Breast epithelium (tissue), 3 donors: Measurements from ENCODE around the gene CYBC1.

Experiments used
- POLR2A ChIP-seq: fragments of 450-650 bp; IDR thresholded peaks from one replicate; pipeline ENCODE4 v1.6.1; 2016; ENCODE audit warnings: antibody characterized with exemption, mild to moderate bottlenecking, moderate library complexity
- TF ChIP-seq, protein P1 (sequence below), 3 donors: fragments of 450-650 bp; IDR thresholded peaks; one replicate each; pipeline ENCODE4 v1.5.1; 2016 to 2017; ENCODE audit warnings: antibody characterized with exemption in 3 of 3, mild to moderate bottlenecking in 3 of 3, moderate library complexity in 3 of 3

DNA sequence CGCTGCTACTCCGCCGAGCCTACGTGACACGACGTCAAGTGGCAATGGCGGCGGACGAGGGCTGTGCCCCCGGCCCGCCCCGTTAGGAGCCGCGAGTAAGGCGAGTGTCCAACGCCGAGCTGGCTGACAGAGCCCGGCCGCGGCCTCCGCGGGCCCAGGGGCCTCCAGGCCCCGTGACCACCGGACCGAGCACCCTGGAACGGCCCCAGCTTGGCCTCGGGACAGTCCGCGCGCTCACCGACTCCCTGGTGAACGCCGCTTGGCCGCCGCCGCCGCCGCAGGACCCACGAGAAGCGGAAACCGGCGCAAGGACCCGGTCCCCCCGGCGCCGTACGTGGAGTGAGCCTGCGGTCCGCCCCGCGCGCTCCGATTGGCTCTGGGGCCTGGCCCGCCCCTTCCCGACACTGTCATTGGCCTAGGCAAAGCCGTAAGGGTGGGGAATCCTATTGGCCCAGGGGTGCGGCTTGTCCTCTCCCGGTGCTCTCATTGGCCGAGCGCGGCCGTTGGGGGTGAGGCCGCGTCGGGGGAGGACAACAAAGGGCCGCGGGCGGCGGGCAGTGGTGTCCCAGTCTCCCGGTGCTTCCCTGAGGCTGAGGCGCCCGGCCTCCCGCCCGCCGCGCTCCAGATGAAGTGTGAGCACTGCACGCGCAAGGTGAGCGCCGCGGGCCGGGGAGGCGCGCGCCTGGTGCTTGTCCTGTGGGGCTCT is 7.8 kb upstream of the CYBC1 start, which contains the start of gene NARF:
- TF ChIP-seq, protein P1, sequence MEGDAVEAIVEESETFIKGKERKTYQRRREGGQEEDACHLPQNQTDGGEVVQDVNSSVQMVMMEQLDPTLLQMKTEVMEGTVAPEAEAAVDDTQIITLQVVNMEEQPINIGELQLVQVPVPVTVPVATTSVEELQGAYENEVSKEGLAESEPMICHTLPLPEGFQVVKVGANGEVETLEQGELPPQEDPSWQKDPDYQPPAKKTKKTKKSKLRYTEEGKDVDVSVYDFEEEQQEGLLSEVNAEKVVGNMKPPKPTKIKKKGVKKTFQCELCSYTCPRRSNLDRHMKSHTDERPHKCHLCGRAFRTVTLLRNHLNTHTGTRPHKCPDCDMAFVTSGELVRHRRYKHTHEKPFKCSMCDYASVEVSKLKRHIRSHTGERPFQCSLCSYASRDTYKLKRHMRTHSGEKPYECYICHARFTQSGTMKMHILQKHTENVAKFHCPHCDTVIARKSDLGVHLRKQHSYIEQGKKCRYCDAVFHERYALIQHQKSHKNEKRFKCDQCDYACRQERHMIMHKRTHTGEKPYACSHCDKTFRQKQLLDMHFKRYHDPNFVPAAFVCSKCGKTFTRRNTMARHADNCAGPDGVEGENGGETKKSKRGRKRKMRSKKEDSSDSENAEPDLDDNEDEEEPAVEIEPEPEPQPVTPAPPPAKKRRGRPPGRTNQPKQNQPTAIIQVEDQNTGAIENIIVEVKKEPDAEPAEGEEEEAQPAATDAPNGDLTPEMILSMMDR (IDR thresholded peaks at IDR 0.05), result peak in 2 of 3 donors; percentile 4 to 22
- TF ChIP-seq POLR2A, result peak; percentile 99
